A673 (cell line): ENCODE results near the gene TCF12. TPM values are rescaled to one million over a fixed set of nuclear protein-coding genes. Genes with fewer than 3 reads are reported as not detected.

Source experiments
- BruUV-seq: library from RNA; stranded (reverse); fragments of 400-500 nt; replicated peaks from 2 replicates; lab custom pipeline; 2021; lab: Mats Ljungman, UMichigan
- CTCF ChIA-PET: fragments of 300-600 bp; sonication (Branson Sonifier 250); formaldehyde crosslinking; loops from one replicate; lab custom pipeline; 2022; ENCODE audit warnings: antibody characterized with exemption; lab: Charles Lee
- POLR2A ChIA-PET: fragments of 300-600 bp; sonication (Branson Sonifier 250); formaldehyde crosslinking; loops from one replicate; lab custom pipeline; 2022; ENCODE audit warnings: antibody characterized with exemption; ENCODE audit not compliant: low non-redundant PET; lab: Charles Lee
- DNase-seq: peaks from one replicate; pipeline ENCODE4 v3.0.0-alpha.2; 2015; ENCODE audit warnings: low spot score
- H3K27ac ChIP-seq: fragments of 200-600 bp; sonication (generic); 2 replicates; pipeline ENCODE4 v1.5.1; 2016; ENCODE audit warnings: mixed run types, low read depth, mild to moderate bottlenecking, mixed read lengths, antibody characterized with exemption, low read length; ENCODE audit not compliant: poor library complexity, severe bottlenecking
- H3K27me3 ChIP-seq: fragments of 200-600 bp; sonication (generic); replicated peaks from 2 replicates; pipeline ENCODE4 v1.6.1; 2017; ENCODE audit warnings: mixed run types, low read depth, mild to moderate bottlenecking, mixed read lengths, antibody characterized with exemption, low read length; ENCODE audit not compliant: insufficient read depth, poor library complexity
- H3K36me3 ChIP-seq: fragments of 200-600 bp; sonication (generic); 2 replicates; pipeline ENCODE4 v1.6.1; 2016; ENCODE audit warnings: mixed run types, mild to moderate bottlenecking, mixed read lengths, antibody characterized with exemption, low read length; ENCODE audit not compliant: insufficient read depth, poor library complexity, severe bottlenecking
- H3K4me1 ChIP-seq: fragments of 200-600 bp; sonication (generic); 2 replicates; pipeline ENCODE4 v1.6.1; 2017; ENCODE audit warnings: mixed run types, mild to moderate bottlenecking, mixed read lengths, antibody characterized with exemption, low read length; ENCODE audit not compliant: insufficient read depth, poor library complexity, severe bottlenecking
- H3K4me3 ChIP-seq: fragments of 200-600 bp; sonication (generic); 2 replicates; pipeline ENCODE4 v1.5.1; 2016; ENCODE audit warnings: low read depth, mixed run types, mild to moderate bottlenecking, mixed read lengths, low read length; ENCODE audit not compliant: poor library complexity, severe bottlenecking
- H3K9me3 ChIP-seq: fragments of 200-600 bp; sonication (generic); 2 replicates; pipeline ENCODE4 v1.6.1; 2016; ENCODE audit warnings: mixed run types, low read depth, mild to moderate bottlenecking, mixed read lengths, antibody characterized with exemption, low read length; ENCODE audit not compliant: poor library complexity, severe bottlenecking
- CTCF ChIP-seq: fragments of 300-800, 200-600 bp; sonication (generic); conservative IDR thresholded peaks from 2 replicates; pipeline ENCODE4 v1.5.1; 2017; ENCODE audit warnings: low read depth, mild to moderate bottlenecking, antibody characterized with exemption, low read length, moderate library complexity, mixed read lengths
- EZH2 ChIP-seq: fragments of 200-600 bp; sonication (generic); IDR thresholded peaks from 2 replicates; pipeline ENCODE4 v1.6.1; 2017; ENCODE audit warnings: borderline replicate concordance, low read depth, mild to moderate bottlenecking, mixed read lengths, antibody characterized with exemption, low read length; ENCODE audit not compliant: poor library complexity, severe bottlenecking
- intact Hi-C: fragments of 100-400 bp; cut with micrococcal nuclease; formaldehyde crosslinking; loops from one replicate; pipeline ENCODE4 v1.10.0; 2022; ENCODE audit not compliant: unreplicated experiment
- total RNA-seq: library from RNA; stranded (reverse); gene quantifications from 2 replicates; pipeline ENCODE4 v1.2.3, GENCODE V29; 2021

The TCF12 gene
- total RNA-seq, 1 experiment from 2014 or later: 351 TPM

- CTCF ChIA-PET: no interaction called here
- POLR2A ChIA-PET: no interaction called here
- peaks cover 17% of the 10 kb centered on the region for H3K36me3 ChIP-seq
Measured at GRCh38 chr15:56942118-56942517, 23.7 kb downstream of the TCF12 start.

GRCh38 chr15:56943403-56943802 is 25.0 kb downstream of the TCF12 start:
- Histone ChIP-seq H3K9me3 (peaks cover 12% of the 10 kb centered on the region), H3K4me1 (peaks cover 34% of the 10 kb centered on the region), H3K27me3 (no peaks in the 10 kb centered on the region), H3K36me3 (peaks cover 17% of the 10 kb centered on the region), H3K4me3 (no peak overlapping the region), H3K27ac (no peak overlapping the region)
- CTCF ChIA-PET: no interaction called here
- BruUV-seq: no TSS peak
- DNase-seq: no peak
- TF ChIP-seq EZH2 (no peak), CTCF (no peak)
- POLR2A ChIA-PET: no interaction called here
- intact Hi-C loops: no loop called here

More at GRCh38 chr15:56942118-56942517, 23.7 kb downstream of the TCF12 start:
- no peak for TF ChIP-seq EZH2
- TF ChIP-seq CTCF: no peak
- DNase-seq: no peak
- intact Hi-C loops: no loop called here
- Histone ChIP-seq H3K4me3 (no peak overlapping the region), H3K4me1 (peaks cover 24% of the 10 kb centered on the region), H3K27me3 (no peaks in the 10 kb centered on the region), H3K27ac (peak overlapping the region; percentile 12), H3K9me3 (peaks cover 12% of the 10 kb centered on the region)
- no TSS peak for BruUV-seq

GRCh38 chr15:56944485-56944884 is 26.0 kb downstream of the TCF12 start:
- Histone ChIP-seq H3K36me3 (peaks cover 17% of the 10 kb centered on the region), H3K4me1 (peaks cover 44% of the 10 kb centered on the region), H3K27me3 (no peaks in the 10 kb centered on the region), H3K4me3 (no peak overlapping the region), H3K9me3 (peaks cover 12% of the 10 kb centered on the region), H3K27ac (no peak overlapping the region)
- intact Hi-C loops: no loop called here
- ChIA-PET CTCF (no interaction called here), POLR2A (no interaction called here)
- BruUV-seq: no TSS peak
- TF ChIP-seq CTCF: no peak
- no peak for DNase-seq
